Natural killer cell (primary cell): ENCODE measurements around the gene OXER1. TPM values are rescaled to one million over a fixed set of nuclear protein-coding genes. Genes with fewer than 3 reads are reported as not detected.

ENCODE experiments used
- ATAC-seq, 3 donors: fragments of 150-1000 bp in 2 of 3; fragments of 200-7000 bp in 1 of 3; cut with Tn5 transposase; 1 replicate in 1 of 3; 2 replicates in 2 of 3; pipeline ENCODE4 v1.10.0; 2021; ENCODE audit warnings: mild to moderate bottlenecking in 2 of 3, moderate library complexity in 2 of 3
- DNase-seq, 2 donors: peaks; one replicate each; pipeline versions ENCODE4 v3.0.0 to v3.0.0-alpha.2; 2013 to 2021; ENCODE audit warnings: mixed read lengths in 1 of 2
- H3K27ac ChIP-seq: one replicate; pipeline ENCODE4 v1.5.1; 2013; ENCODE audit warnings: mild to moderate bottlenecking, low read length
- H3K27me3 ChIP-seq: one replicate; pipeline ENCODE4 v1.6.1; 2013; ENCODE audit warnings: low read length; ENCODE audit not compliant: control insufficient read depth, insufficient read depth
- H3K36me3 ChIP-seq: one replicate; pipeline ENCODE4 v1.6.1; 2013; ENCODE audit warnings: low read length; ENCODE audit not compliant: control insufficient read depth, insufficient read depth
- H3K4me1 ChIP-seq: one replicate; pipeline ENCODE4 v1.6.1; 2013; ENCODE audit warnings: low read length; ENCODE audit not compliant: control insufficient read depth, insufficient read depth
- H3K4me3 ChIP-seq: one replicate; pipeline ENCODE4 v1.5.1; 2013; ENCODE audit warnings: low read length
- H3K9me3 ChIP-seq: one replicate; pipeline ENCODE4 v1.6.1; 2013; ENCODE audit warnings: low read length; ENCODE audit not compliant: control insufficient read depth, insufficient read depth
- H3K27ac Mint-ChIP-seq, 2 donors: one replicate each; pipeline ENCODE4 v1.8.0; 2022; ENCODE audit warnings: mild to moderate bottlenecking in 2 of 2, mixed read lengths in 2 of 2, moderate library complexity in 1 of 2
- H3K27me3 Mint-ChIP-seq, 2 donors: one replicate each; pipeline ENCODE4 v1.8.0; 2022; ENCODE audit warnings: low read depth in 2 of 2, mixed read lengths in 2 of 2
- H3K36me3 Mint-ChIP-seq: one replicate; pipeline ENCODE4 v1.8.0; 2022; ENCODE audit warnings: mixed read lengths
- H3K4me1 Mint-ChIP-seq, 2 donors: one replicate each; pipeline ENCODE4 v1.8.0; 2022; ENCODE audit warnings: mixed read lengths in 2 of 2
- H3K4me3 Mint-ChIP-seq: one replicate; pipeline ENCODE4 v1.8.0; 2022; ENCODE audit warnings: mild to moderate bottlenecking, moderate library complexity, mixed read lengths
- H3K9me3 Mint-ChIP-seq, 2 donors: one replicate each; pipeline ENCODE4 v1.8.0; 2022; ENCODE audit warnings: mixed read lengths in 2 of 2
- CTCF ChIP-seq: fragments of 200-600 bp; IDR thresholded peaks from one replicate; pipeline ENCODE4 v1.8.0; 2022; ENCODE audit warnings: antibody characterized with exemption
- WGBS: methylation state at CpG from one replicate; pipeline ENCODE4 v1.1.7; 2013; ENCODE audit warnings: missing lambda C conversion rate; ENCODE audit not compliant: insufficient coverage; 5-methylcytosine and 5-hydroxymethylcytosine counted together
- intact Hi-C: fragments of 100-400 bp; cut with micrococcal nuclease; formaldehyde crosslinking; loops from one replicate; pipeline ENCODE4 v1.14.2; 2022
- total RNA-seq, 4 donors: library from RNA; stranded (reverse); fragments of 120-200 nt in 1 of 4; gene quantifications; one replicate each; pipeline versions ENCODE4 v1.2.3 to v1.2.4, GENCODE V29; 2013 to 2022

Gene OXER1
- total RNA-seq, 3 donors from 2014 or later (not counting 1 experiment from before 2014, with no cell fraction given), result 0.19 to 2.7 (median 0.41) TPM

GRCh38 chr2:42756150-42756775 is 7.7 kb downstream of the OXER1 start:
- 83% methylated on average over 10 of the region's 10 CpGs for WGBS
- Mint-ChIP-seq H3K9me3 (no peaks in the 10 kb centered on the region), H3K27ac (no peak overlapping the region), H3K36me3 (no peaks in the 10 kb centered on the region), H3K4me1 (peaks cover 22 to 29% of the 10 kb centered on the region in 2 donors), H3K27me3 (no peaks in the 10 kb centered on the region), H3K4me3 (no peak overlapping the region)
- intact Hi-C loops, result no loop called here
- Histone ChIP-seq H3K27me3 (no peaks in the 10 kb centered on the region), H3K4me3 (no peak overlapping the region), H3K4me1 (peaks cover 35% of the 10 kb centered on the region), H3K27ac (no peak overlapping the region), H3K9me3 (no peaks in the 10 kb centered on the region), H3K36me3 (no peaks in the 10 kb centered on the region)
- DNase-seq (no peak), ATAC-seq (no peak)
- TF ChIP-seq CTCF, result no peak

GRCh38 chr2:42755191-42755880 is 8.6 kb downstream of the OXER1 start:
- Histone ChIP-seq H3K9me3 (no peaks in the 10 kb centered on the region), H3K36me3 (no peaks in the 10 kb centered on the region), H3K27ac (no peak overlapping the region), H3K4me3 (no peak overlapping the region), H3K4me1 (peaks cover 36% of the 10 kb centered on the region), H3K27me3 (no peaks in the 10 kb centered on the region)
- H3K27ac Mint-ChIP-seq, result no peak overlapping the region
- H3K4me3 Mint-ChIP-seq, result no peak overlapping the region
- H3K36me3 Mint-ChIP-seq, result no peaks in the 10 kb centered on the region
- H3K4me1 Mint-ChIP-seq, result peaks cover 22 to 29% of the 10 kb centered on the region in 2 donors
- no peak for ATAC-seq
- H3K9me3 Mint-ChIP-seq, result no peaks in the 10 kb centered on the region
- no peak for DNase-seq
- H3K27me3 Mint-ChIP-seq, result no peaks in the 10 kb centered on the region
- intact Hi-C loops, result no loop called here
- WGBS, result 80% methylated on average over 14 of the region's 14 CpGs
- no peak for TF ChIP-seq CTCF

GRCh38 chr2:42754776-42755140 is 9.2 kb downstream of the OXER1 start:
- H3K4me3 ChIP-seq, result no peak overlapping the region
- no peak for TF ChIP-seq CTCF
- no peaks in the 10 kb centered on the region for H3K27me3 ChIP-seq
- no peaks in the 10 kb centered on the region for H3K9me3 ChIP-seq
- peaks cover 22 to 29% of the 10 kb centered on the region in 2 donors for H3K4me1 Mint-ChIP-seq
- H3K27ac ChIP-seq, result no peak overlapping the region
- WGBS, result 79% methylated on average over 8 of the region's 8 CpGs
- H3K4me1 ChIP-seq, result peaks cover 36% of the 10 kb centered on the region
- no peaks in the 10 kb centered on the region for H3K27me3 Mint-ChIP-seq
- intact Hi-C loops, result no loop called here
- no peaks in the 10 kb centered on the region for H3K36me3 ChIP-seq
- DNase-seq, result no peak
- no peaks in the 10 kb centered on the region for H3K36me3 Mint-ChIP-seq
- no peak overlapping the region for H3K4me3 Mint-ChIP-seq
- H3K9me3 Mint-ChIP-seq, result no peaks in the 10 kb centered on the region
- ATAC-seq, result no peak
- H3K27ac Mint-ChIP-seq, result peak overlapping the region; percentile 74 to 77
